Vagina (tissue), 2 donors: Measurements from ENCODE around the gene CETN2. TPM values are rescaled to one million over a fixed set of nuclear protein-coding genes. Genes with fewer than 3 reads are reported as not detected.
A peak's percentile ranks its signal among the peaks of the same experiment; 100 is the strongest.

Source experiments
- DNase-seq, 2 donors: peaks; one replicate each; pipeline ENCODE4 v3.0.0-alpha.2; 2017; ENCODE audit errors: extremely low spot score in 2 of 2
- H3K27ac ChIP-seq: fragments of 200-600 bp; sonication (generic); one replicate; pipeline ENCODE4 v1.5.1; 2019
- H3K27me3 ChIP-seq: fragments of 200-600 bp; sonication (generic); one replicate; pipeline ENCODE4 v1.5.1; 2019
- H3K36me3 ChIP-seq, 2 donors: fragments of 200-600 bp; sonication (generic); one replicate each; pipeline ENCODE4 v1.5.1; 2017 to 2019
- H3K4me1 ChIP-seq: fragments of 200-600 bp; sonication (generic); one replicate; pipeline ENCODE4 v1.5.1; 2019
- H3K4me3 ChIP-seq, 2 donors: fragments of 200-600 bp; sonication (generic); 1 replicate in 1 of 2; 2 replicates in 1 of 2; pipeline ENCODE4 v1.5.1; 2016 to 2019
- H3K9me3 ChIP-seq: fragments of 200-600 bp; sonication (generic); one replicate; pipeline ENCODE4 v1.5.1; 2019
- POLR2A ChIP-seq, 2 donors: fragments of 450-650 bp; IDR thresholded peaks; one replicate each; pipeline ENCODE4 v1.6.1; 2017; ENCODE audit warnings: antibody characterized with exemption in 2 of 2, mild to moderate bottlenecking in 2 of 2, moderate library complexity in 2 of 2
- POLR2AphosphoS5 ChIP-seq, 2 donors: sonication (generic); formaldehyde crosslinking; IDR thresholded peaks; one replicate each; pipeline ENCODE4 v1.9.0; 2017; ENCODE audit warnings: antibody characterized with exemption in 2 of 2, mild to moderate bottlenecking in 2 of 2, low read depth in 1 of 2; ENCODE audit not compliant: insufficient read depth in 1 of 2
- intact Hi-C: fragments of 100-400 bp; cut with DNase I; formaldehyde crosslinking; loops from one replicate; pipeline ENCODE4 v1.15.1; 2023
- total RNA-seq: library from RNA; depleted of rRNA; stranded (reverse); fragments of >200 nt; gene quantifications from one replicate; pipeline ENCODE4 v1.2.3, GENCODE V29; 2016
- TF ChIP-seq, protein P1 (sequence below), 3 experiments: fragments of 450-650 bp in 2 of 3; fragments of 200-600 bp in 1 of 3; sonication (generic) in 1 of 3; IDR thresholded peaks; one replicate each; pipeline ENCODE4 v1.5.1; 2017 to 2019; ENCODE audit warnings: antibody characterized with exemption in 3 of 3, mild to moderate bottlenecking in 2 of 3, moderate library complexity in 2 of 3

CETN2 gene
- total RNA-seq, 1 donor from 2014 or later, result 24.6 TPM

DNA sequence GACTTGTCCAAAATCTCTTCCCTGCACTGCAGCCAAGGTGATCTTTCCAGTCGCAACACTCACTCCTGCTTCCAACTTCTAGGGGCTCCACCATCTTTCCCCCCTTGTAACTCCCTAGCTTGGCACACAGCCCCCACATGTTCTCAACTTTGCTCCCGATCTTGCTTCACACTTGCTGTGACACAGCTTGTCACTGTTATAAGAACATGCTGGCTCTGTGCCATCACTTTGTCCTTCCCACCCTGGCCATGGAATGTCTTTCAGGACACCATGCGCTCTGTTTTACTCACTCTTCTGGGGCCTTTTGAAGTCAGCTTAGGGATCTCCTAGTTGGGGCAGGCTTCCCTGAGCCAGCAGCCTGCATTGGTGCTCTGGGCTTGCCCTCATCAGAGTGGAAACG lies 2.8 kb upstream of the CETN2 start:
- H3K4me3 ChIP-seq, result no peak overlapping the region
- intact Hi-C loops, result no loop called here
- H3K36me3 ChIP-seq, result no peaks in the 10 kb centered on the region
- no peaks in the 10 kb centered on the region for H3K9me3 ChIP-seq
- no peak for DNase-seq
- H3K27me3 ChIP-seq, result no peaks in the 10 kb centered on the region
- no peak for TF ChIP-seq POLR2A (IDR thresholded peaks at IDR 0.05)
- no peak for TF ChIP-seq POLR2AphosphoS5 (IDR thresholded peaks at IDR 0.05; ENCODE audit: insufficient read depth in 1 of 2, low read depth in 1 of 2)
- TF ChIP-seq, protein P1, sequence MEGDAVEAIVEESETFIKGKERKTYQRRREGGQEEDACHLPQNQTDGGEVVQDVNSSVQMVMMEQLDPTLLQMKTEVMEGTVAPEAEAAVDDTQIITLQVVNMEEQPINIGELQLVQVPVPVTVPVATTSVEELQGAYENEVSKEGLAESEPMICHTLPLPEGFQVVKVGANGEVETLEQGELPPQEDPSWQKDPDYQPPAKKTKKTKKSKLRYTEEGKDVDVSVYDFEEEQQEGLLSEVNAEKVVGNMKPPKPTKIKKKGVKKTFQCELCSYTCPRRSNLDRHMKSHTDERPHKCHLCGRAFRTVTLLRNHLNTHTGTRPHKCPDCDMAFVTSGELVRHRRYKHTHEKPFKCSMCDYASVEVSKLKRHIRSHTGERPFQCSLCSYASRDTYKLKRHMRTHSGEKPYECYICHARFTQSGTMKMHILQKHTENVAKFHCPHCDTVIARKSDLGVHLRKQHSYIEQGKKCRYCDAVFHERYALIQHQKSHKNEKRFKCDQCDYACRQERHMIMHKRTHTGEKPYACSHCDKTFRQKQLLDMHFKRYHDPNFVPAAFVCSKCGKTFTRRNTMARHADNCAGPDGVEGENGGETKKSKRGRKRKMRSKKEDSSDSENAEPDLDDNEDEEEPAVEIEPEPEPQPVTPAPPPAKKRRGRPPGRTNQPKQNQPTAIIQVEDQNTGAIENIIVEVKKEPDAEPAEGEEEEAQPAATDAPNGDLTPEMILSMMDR (IDR thresholded peaks at IDR 0.05), result no peak
- peaks cover 24% of the 10 kb centered on the region for H3K4me1 ChIP-seq
- no peak overlapping the region for H3K27ac ChIP-seq

DNA sequence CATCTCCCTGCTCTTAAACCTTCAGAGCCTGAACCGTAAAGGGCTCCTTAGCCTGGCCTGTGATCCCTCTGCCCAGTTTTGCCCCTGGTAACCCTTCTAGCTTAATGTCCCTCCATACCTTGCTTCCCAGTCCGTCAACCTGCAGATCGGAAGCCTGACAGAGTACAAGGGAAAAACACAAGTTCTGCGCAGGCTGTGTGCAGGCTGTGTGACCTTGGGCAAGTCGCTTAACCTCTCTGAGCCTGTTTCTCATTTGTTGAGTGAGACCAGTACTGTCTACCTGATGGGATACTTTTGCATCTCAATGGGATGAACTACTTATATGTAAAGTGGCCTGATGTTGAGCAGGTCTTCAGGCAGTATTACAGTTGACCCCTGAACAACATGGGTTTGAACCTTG lies 2.0 kb upstream of the CETN2 start:
- DNase-seq, result no peak
- no peak overlapping the region for H3K27ac ChIP-seq
- no peaks in the 10 kb centered on the region for H3K36me3 ChIP-seq
- no peaks in the 10 kb centered on the region for H3K27me3 ChIP-seq
- TF ChIP-seq, protein P1 (IDR thresholded peaks at IDR 0.05), result no peak
- TF ChIP-seq POLR2A (IDR thresholded peaks at IDR 0.05) (no peak), POLR2AphosphoS5 (IDR thresholded peaks at IDR 0.05; ENCODE audit: insufficient read depth in 1 of 2, low read depth in 1 of 2) (no peak)
- intact Hi-C loops, result no loop called here
- H3K4me1 ChIP-seq, result peaks cover 24% of the 10 kb centered on the region
- H3K9me3 ChIP-seq, result no peaks in the 10 kb centered on the region
- H3K4me3 ChIP-seq, result no peak overlapping the region

DNA sequence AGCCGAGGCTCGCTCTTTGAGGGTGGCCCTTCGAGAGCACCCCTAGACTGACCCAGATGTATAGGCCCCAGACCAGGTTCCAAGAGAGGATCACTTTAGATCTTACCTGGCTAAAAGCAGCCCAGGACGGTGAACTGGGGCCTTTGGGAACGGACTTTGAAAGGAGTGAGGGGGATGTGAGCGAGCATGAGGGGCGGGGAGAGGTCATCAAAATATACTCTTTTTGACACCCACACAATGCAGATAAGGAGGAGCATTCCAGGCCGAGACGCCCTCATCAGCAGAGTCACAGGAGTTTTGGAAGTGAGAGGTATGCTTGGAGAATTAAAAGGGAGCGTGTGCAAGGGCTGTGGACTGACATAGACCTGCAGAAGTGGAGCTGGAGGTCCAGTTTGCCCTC lies 834 bp upstream of the CETN2 start:
- no peaks in the 10 kb centered on the region for H3K9me3 ChIP-seq
- TF ChIP-seq POLR2A (IDR thresholded peaks at IDR 0.05), result no peak
- TF ChIP-seq, protein P1 (IDR thresholded peaks at IDR 0.05), result no peak
- TF ChIP-seq POLR2AphosphoS5 (IDR thresholded peaks at IDR 0.05; ENCODE audit: insufficient read depth in 1 of 2, low read depth in 1 of 2), result no peak

DNA sequence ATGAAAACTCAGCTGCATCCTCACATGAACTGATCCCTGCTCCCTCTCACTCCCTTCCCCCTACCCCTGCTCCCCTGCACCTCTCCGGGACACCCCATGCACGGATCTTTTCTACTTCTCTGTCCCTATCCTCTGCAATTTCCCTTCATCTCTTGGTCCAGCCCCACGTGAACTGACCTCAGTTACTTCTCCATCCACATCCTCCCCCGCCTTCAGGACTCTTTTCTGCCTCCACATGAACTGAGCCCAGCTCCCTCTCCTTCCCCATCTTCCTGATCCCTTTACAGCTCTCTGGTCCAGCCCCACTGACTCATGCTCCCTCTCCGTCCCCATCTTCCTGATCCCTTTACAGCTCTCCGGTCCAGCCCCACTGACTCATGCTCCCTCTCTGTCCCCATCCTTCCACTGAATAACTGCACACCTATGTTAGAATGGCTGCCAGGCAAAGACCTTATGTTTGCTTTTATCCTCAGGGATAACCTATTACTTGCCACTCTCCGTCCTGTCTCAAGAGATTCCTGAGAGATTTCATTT lies 5.6 kb downstream of the CETN2 start:
- H3K4me1 ChIP-seq, result no peaks in the 10 kb centered on the region
- intact Hi-C loops, result no loop called here
- H3K27ac ChIP-seq, result no peak overlapping the region
- no peak for TF ChIP-seq POLR2AphosphoS5 (IDR thresholded peaks at IDR 0.05; ENCODE audit: insufficient read depth in 1 of 2, low read depth in 1 of 2)
- TF ChIP-seq, protein P1 (IDR thresholded peaks at IDR 0.05), result no peak
- TF ChIP-seq POLR2A (IDR thresholded peaks at IDR 0.05), result no peak
- H3K9me3 ChIP-seq, result no peaks in the 10 kb centered on the region
- H3K27me3 ChIP-seq, result no peaks in the 10 kb centered on the region
- DNase-seq, result peak in 1 of 2 donors; percentile 93
- H3K4me3 ChIP-seq, result no peak overlapping the region
- no peaks in the 10 kb centered on the region for H3K36me3 ChIP-seq

More for the DNA sequence above, 834 bp upstream of the CETN2 start:
- peak overlapping the region; percentile 45 for H3K27ac ChIP-seq
- H3K4me3 ChIP-seq, result peak overlapping the region; percentile 62 to 63
- peaks cover 24% of the 10 kb centered on the region for H3K4me1 ChIP-seq
- H3K36me3 ChIP-seq, result no peaks in the 10 kb centered on the region
- intact Hi-C loops, result no loop called here
- H3K27me3 ChIP-seq, result no peaks in the 10 kb centered on the region
- no peak for DNase-seq

DNA sequence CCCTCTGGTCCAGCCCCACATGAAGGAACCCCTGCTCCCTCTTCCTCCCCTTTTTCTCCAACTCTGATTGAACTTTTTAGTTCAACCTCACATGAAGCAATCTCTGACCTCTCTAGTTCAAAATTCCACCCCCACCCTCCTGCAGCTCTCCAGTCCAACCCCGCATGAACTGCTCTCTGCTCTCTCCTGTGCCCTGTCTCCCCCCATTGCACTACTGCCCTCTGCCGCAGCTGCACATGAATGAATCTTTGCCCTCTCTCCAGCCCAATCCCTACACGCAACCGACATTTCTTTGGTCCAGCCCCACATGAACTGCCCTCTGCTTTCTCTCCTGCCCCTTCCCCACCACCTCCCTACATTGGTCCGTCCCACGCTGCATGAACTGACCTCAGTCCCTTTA lies 6.9 kb downstream of the CETN2 start:
- Histone ChIP-seq H3K27ac (no peak overlapping the region), H3K9me3 (no peaks in the 10 kb centered on the region), H3K36me3 (no peaks in the 10 kb centered on the region), H3K4me1 (no peaks in the 10 kb centered on the region), H3K4me3 (no peak overlapping the region), H3K27me3 (no peaks in the 10 kb centered on the region)
- intact Hi-C loops, result no loop called here
- DNase-seq, result no peak
- TF ChIP-seq, protein P1 (IDR thresholded peaks at IDR 0.05), result no peak
- no peak for TF ChIP-seq POLR2A (IDR thresholded peaks at IDR 0.05)
- TF ChIP-seq POLR2AphosphoS5 (IDR thresholded peaks at IDR 0.05; ENCODE audit: insufficient read depth in 1 of 2, low read depth in 1 of 2), result no peak
